HG02840 (cell line): ENCODE measurements around the gene LRBA.
"Not testable (repeated sequence)": the region's sequence is repeated elsewhere in the genome, so short reads cannot be mapped to it uniquely, and the experiment has no call there.

Source experiments
- ATAC-seq: cut with Tn5 transposase; IDR thresholded peaks from one replicate; pipeline ENCODE4 v1.9.1; 2021; ENCODE audit warnings: mild to moderate bottlenecking, moderate library complexity, moderate number of reproducible peaks; ENCODE audit not compliant: unreplicated experiment, low FRiP score

The LRBA gene

GRCh38 chr4:150579551-150580234, 435.4 kb downstream of the LRBA start:
- ATAC-seq, result no peak

- ATAC-seq, result no peak
Measured at GRCh38 chr4:150578745-150579501, 436.2 kb downstream of the LRBA start.

- no peak for ATAC-seq
Measured at GRCh38 chr4:150577796-150578195, 437.3 kb downstream of the LRBA start.

- ATAC-seq, result no peak
Measured at GRCh38 chr4:150574678-150575077, 440.4 kb downstream of the LRBA start.

GRCh38 chr4:150573534-150573933, 441.6 kb downstream of the LRBA start:
- no peak for ATAC-seq

GRCh38 chr4:150572704-150573504, 442.2 kb downstream of the LRBA start:
- ATAC-seq, result no peak

- ATAC-seq, result no peak
Measured at GRCh38 chr4:150570862-150571261, 444.2 kb downstream of the LRBA start.

GRCh38 chr4:150569998-150570535, 445.0 kb downstream of the LRBA start:
- no peak for ATAC-seq

- ATAC-seq, result no peak
Measured at GRCh38 chr4:150569384-150569987, 445.6 kb downstream of the LRBA start.

GRCh38 chr4:150567070-150567469, 448.0 kb downstream of the LRBA start:
- ATAC-seq, result no peak

GRCh38 chr4:150564967-150565366, 450.1 kb downstream of the LRBA start:
- ATAC-seq, result not testable (repeated sequence)

GRCh38 chr4:150562751-150563150, 452.3 kb downstream of the LRBA start:
- ATAC-seq, result no peak

- no peak for ATAC-seq
Measured at GRCh38 chr4:150562250-150562649, 452.8 kb downstream of the LRBA start.

GRCh38 chr4:150561143-150561737, 453.8 kb downstream of the LRBA start:
- ATAC-seq, result no peak

- ATAC-seq, result not testable (repeated sequence)
Measured at GRCh38 chr4:150557811-150558210, 457.3 kb downstream of the LRBA start.

GRCh38 chr4:150547154-150547838, 467.8 kb downstream of the LRBA start:
- no peak for ATAC-seq

GRCh38 chr4:150546286-150546685, 468.8 kb downstream of the LRBA start:
- no peak for ATAC-seq

- ATAC-seq, result no peak
Measured at GRCh38 chr4:150543042-150543441, 472.0 kb downstream of the LRBA start.

GRCh38 chr4:150541681-150542080, 473.4 kb downstream of the LRBA start:
- ATAC-seq, result no peak

- ATAC-seq, result no peak
Measured at GRCh38 chr4:150540959-150541360, 474.1 kb downstream of the LRBA start.
